ENCODE measurements around the gene UGGT1. TPM values are rescaled to one million over a fixed set of nuclear protein-coding genes. Genes with fewer than 3 reads are reported as not detected.
A peak's percentile ranks its signal among the peaks of the same experiment; 100 is the strongest.

UGGT1 gene
- total RNA-seq, 1 experiment from 2014 or later: 51.8 TPM

- ChIA-PET CTCF (no interaction called here), POLR2A (no interaction called here), RAD21 (ENCODE audit: low non-redundant PET in 1 of 2, low total read pairs in 2 of 2, uncharacterized antibody in 2 of 2, unreplicated experiment in 2 of 2) (no interaction called here)
- TF ChIP-seq RAD21 (IDR thresholded peaks at IDR 0.05; ENCODE audit: low read depth): no peak
- TF ChIP-seq EZH2phosphoT487 (IDR thresholded peaks at IDR 0.05; ENCODE audit: borderline replicate concordance): no peak
- Histone ChIP-seq H3K9me2 (ENCODE audit: insufficient read depth) (no peaks in the 10 kb centered on the region), H3K36me3 (ENCODE audit: control insufficient read depth in 1 of 2, insufficient read depth in 2 of 2, low read length in 2 of 2) (no peaks in the 10 kb centered on the region), H3K79me2 (ENCODE audit: insufficient read depth, low read length) (no peaks in the 10 kb centered on the region), H3K27ac (ENCODE audit: low read depth, low read length) (no peak overlapping the region), H3K4me2 (ENCODE audit: low read length) (no peak overlapping the region), H3K4me3 (replicated peaks in 1 of 2; ENCODE audit: low read depth in 1 of 2, low read length in 2 of 2) (no peak overlapping the region), H4K20me1 (ENCODE audit: insufficient read depth) (no peaks in the 10 kb centered on the region), H2AFZ (ENCODE audit: low read depth, low read length, poor library complexity, severe bottlenecking) (no peak overlapping the region), H3K9ac (ENCODE audit: low read length) (no peak overlapping the region), H3K27me3 (ENCODE audit: insufficient read depth, low read length) (no peaks in the 10 kb centered on the region), H3K9me3 (ENCODE audit: control insufficient read depth in 1 of 2, insufficient read depth in 1 of 2, low read depth in 1 of 2, low read length in 2 of 2) (peaks cover 12 to 31% of the 10 kb centered on the region in 2 experiments; a peak in 2 of 4 replicates), H3K4me1 (ENCODE audit: control insufficient read depth in 1 of 2, insufficient read depth in 2 of 2, low read length in 2 of 2) (no peaks in the 10 kb centered on the region)
- intact Hi-C loops (cut with micrococcal nuclease): no loop called here
- ATAC-seq (no peak), DNase-seq (ENCODE audit: low read depth, low spot score) (no peak)
- BruUV-seq (replicated peaks): no TSS peak
These were observed 49.4 kb upstream of the UGGT1 start for GRCh38 chr2:128041561-128041960.

GRCh38 chr2:128043041-128043440, 48.0 kb upstream of the UGGT1 start:
- DNase-seq (ENCODE audit: low read depth, low spot score): no peak
- Histone ChIP-seq H3K9me2 (ENCODE audit: insufficient read depth) (no peaks in the 10 kb centered on the region), H3K79me2 (ENCODE audit: insufficient read depth, low read length) (no peaks in the 10 kb centered on the region), H3K4me1 (ENCODE audit: control insufficient read depth in 1 of 2, insufficient read depth in 2 of 2, low read length in 2 of 2) (no peaks in the 10 kb centered on the region), H3K36me3 (ENCODE audit: control insufficient read depth in 1 of 2, insufficient read depth in 2 of 2, low read length in 2 of 2) (no peaks in the 10 kb centered on the region), H3K9ac (ENCODE audit: low read length) (no peak overlapping the region), H3K27me3 (ENCODE audit: insufficient read depth, low read length) (no peaks in the 10 kb centered on the region), H3K27ac (ENCODE audit: low read depth, low read length) (no peak overlapping the region), H3K4me2 (ENCODE audit: low read length) (no peak overlapping the region), H3K4me3 (replicated peaks in 1 of 2; ENCODE audit: low read depth in 1 of 2, low read length in 2 of 2) (no peak overlapping the region), H2AFZ (ENCODE audit: low read depth, low read length, poor library complexity, severe bottlenecking) (no peak overlapping the region), H3K9me3 (ENCODE audit: control insufficient read depth in 1 of 2, insufficient read depth in 1 of 2, low read depth in 1 of 2, low read length in 2 of 2) (peaks cover 12 to 17% of the 10 kb centered on the region in 2 experiments; a peak in 2 of 4 replicates), H4K20me1 (ENCODE audit: insufficient read depth) (no peaks in the 10 kb centered on the region)
- ATAC-seq: no peak
- intact Hi-C loops (cut with micrococcal nuclease): no loop called here
- no TSS peak for BruUV-seq (replicated peaks)
- RAD21 ChIA-PET (ENCODE audit: low non-redundant PET in 1 of 2, low total read pairs in 2 of 2, uncharacterized antibody in 2 of 2, unreplicated experiment in 2 of 2): no interaction called here
- TF ChIP-seq ELF1 (IDR thresholded peaks at IDR 0.05; ENCODE audit: borderline replicate concordance, low read depth) (no peak), CBX3 (IDR thresholded peaks at IDR 0.05; ENCODE audit: low read depth) (peak; percentile 70; the same call in 1 of the 2 replicates)
- TF ChIP-seq, protein P1, sequence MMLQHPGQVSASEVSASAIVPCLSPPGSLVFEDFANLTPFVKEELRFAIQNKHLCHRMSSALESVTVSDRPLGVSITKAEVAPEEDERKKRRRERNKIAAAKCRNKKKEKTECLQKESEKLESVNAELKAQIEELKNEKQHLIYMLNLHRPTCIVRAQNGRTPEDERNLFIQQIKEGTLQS (IDR thresholded peaks at IDR 0.05): no peak
- CTCF ChIA-PET: no interaction called here
- POLR2A ChIA-PET: no interaction called here

Data from HCT116 (cell line).